H1 (cell line): Measurements from ENCODE around the gene NAT10. TPM values are rescaled to one million over a fixed set of nuclear protein-coding genes. Genes with fewer than 3 reads are reported as not detected.

ENCODE experiments used
- CTCF ChIA-PET: fragments of 300-600 bp; sonication (Branson Sonifier 250); formaldehyde crosslinking; loops from one replicate; lab custom pipeline; 2021; ENCODE audit not compliant: partially characterized antibody; lab: Charles Lee
- POLR2A ChIA-PET: fragments of 300-600 bp; sonication (Branson Sonifier 250); formaldehyde crosslinking; loops from one replicate; lab custom pipeline; 2021; ENCODE audit warnings: inconsistent platforms; ENCODE audit not compliant: partially characterized antibody; lab: Charles Lee
- DNase-seq, 2 experiments: peaks; one replicate each; pipeline versions ENCODE4 v3.0.0 to v3.0.0-alpha.2; 2010 to 2022; ENCODE audit warnings: low spot score in 2 of 2, low read depth in 1 of 2, mixed read lengths in 1 of 2
- FAIRE-seq: peaks from 2 replicates; lab custom pipeline; 2011; peaks lifted over from hg19 to GRCh38; lab: Jason Lieb, UNC
- H2AFZ ChIP-seq: 2 replicates; pipeline ENCODE4 v1.8.1; 2012; ENCODE audit warnings: low read length, inconsistent platforms
- H2AK5ac ChIP-seq: 2 replicates; pipeline ENCODE4 v1.6.1; 2013; ENCODE audit warnings: low read depth, low read length
- H2BK120ac ChIP-seq: replicated peaks from 2 replicates; pipeline ENCODE3; 2013; ENCODE audit warnings: low read depth, low read length, inconsistent platforms
- H2BK12ac ChIP-seq: 2 replicates; pipeline ENCODE4 v1.6.1; 2013; ENCODE audit warnings: low read depth, low read length
- H2BK15ac ChIP-seq: 2 replicates; pipeline ENCODE4 v1.6.1; 2013; ENCODE audit warnings: low read length
- H2BK20ac ChIP-seq: 2 replicates; pipeline ENCODE4 v1.6.1; 2013; ENCODE audit warnings: low read length
- H2BK5ac ChIP-seq: 2 replicates; pipeline ENCODE4 v1.6.1; 2013; ENCODE audit warnings: low read depth, low read length
- H3K14ac ChIP-seq: 2 replicates; pipeline ENCODE4 v1.6.1; 2013; ENCODE audit warnings: inconsistent platforms; ENCODE audit not compliant: insufficient read length
- H3K18ac ChIP-seq: 2 replicates; pipeline ENCODE4 v1.6.1; 2013; ENCODE audit warnings: low read length; ENCODE audit errors: extremely low read depth
- H3K23ac ChIP-seq: 2 replicates; pipeline ENCODE4 v1.6.1; 2013; ENCODE audit warnings: inconsistent platforms; ENCODE audit not compliant: insufficient read length
- H3K23me2 ChIP-seq: 2 replicates; pipeline ENCODE4 v1.6.1; 2013; ENCODE audit warnings: low read depth, low read length
- H3K27ac ChIP-seq: 2 replicates; pipeline ENCODE4 v1.6.1; 2011; ENCODE audit warnings: low read depth, low read length, inconsistent platforms
- H3K27me3 ChIP-seq, 4 experiments: replicated peaks in 1 of 4; 1 replicate in 1 of 4; 2 replicates in 3 of 4; pipeline versions ENCODE4 v1.6.1 to v1.8.1; 2011 to 2013; ENCODE audit warnings: low read length in 3 of 4, mild to moderate bottlenecking in 3 of 4, inconsistent platforms in 2 of 4, mixed read lengths in 2 of 4, moderate library complexity in 1 of 4; ENCODE audit not compliant: control insufficient read depth in 3 of 4, insufficient read depth in 3 of 4; ENCODE audit errors: extremely low read depth in 1 of 4
- H3K36me3 ChIP-seq, 4 experiments: 2 replicates each; pipeline versions ENCODE4 v1.6.1 to v1.8.1; 2011 to 2013; ENCODE audit warnings: mild to moderate bottlenecking in 4 of 4, low read length in 3 of 4, moderate library complexity in 2 of 4, control low read depth in 1 of 4, inconsistent platforms in 1 of 4; ENCODE audit not compliant: insufficient read depth in 4 of 4, control insufficient read depth in 2 of 4
- H3K4ac ChIP-seq: replicated peaks from 2 replicates; pipeline ENCODE3; 2013; ENCODE audit warnings: low read length, low read depth, mixed read lengths, inconsistent platforms; ENCODE audit not compliant: insufficient read length
- H3K4me1 ChIP-seq, 4 experiments: replicated peaks in 1 of 4; 1 replicate in 1 of 4; 2 replicates in 3 of 4; pipeline versions ENCODE4 v1.6.1 to v1.8.1; 2011 to 2013; ENCODE audit warnings: low read length in 3 of 4, inconsistent platforms in 2 of 4, mixed read lengths in 1 of 4; ENCODE audit not compliant: insufficient read depth in 4 of 4, control insufficient read depth in 3 of 4
- H3K4me2 ChIP-seq, 2 experiments: 2 replicates each; pipeline versions ENCODE4 v1.6.1 to v1.8.1; 2011 to 2013; ENCODE audit warnings: low read depth in 2 of 2, low read length in 2 of 2, control low read depth in 1 of 2, inconsistent platforms in 1 of 2, mild to moderate bottlenecking in 1 of 2; ENCODE audit not compliant: insufficient read depth in 1 of 2
- H3K4me3 ChIP-seq, 4 experiments: fragments of 200-600, 300-600 bp in 1 of 4; sonication (generic), shearing (Covaris generic), sonication (Bioruptor Twin) in 1 of 4; 2 replicates each; pipeline versions ENCODE4 v1.5.1 to v1.8.1; 2011 to 2016; ENCODE audit warnings: low read length in 4 of 4, low read depth in 3 of 4, control low read depth in 2 of 4, inconsistent platforms in 2 of 4, mild to moderate bottlenecking in 2 of 4, mixed read lengths in 1 of 4, moderate library complexity in 1 of 4; ENCODE audit not compliant: insufficient read depth in 2 of 4; ENCODE audit errors: extremely low read depth in 1 of 4
- H3K56ac ChIP-seq: replicated peaks from 2 replicates; pipeline ENCODE3; 2013; ENCODE audit warnings: low read depth, mild to moderate bottlenecking, mixed read lengths, low read length, inconsistent platforms; ENCODE audit not compliant: insufficient read length
- H3K79me1 ChIP-seq: 2 replicates; pipeline ENCODE4 v1.6.1; 2013; ENCODE audit warnings: low read depth, low read length, control low read depth
- H3K79me2 ChIP-seq, 2 experiments: 2 replicates each; pipeline versions ENCODE4 v1.6.1 to v1.8.1; 2012 to 2013; ENCODE audit warnings: low read length in 2 of 2, mild to moderate bottlenecking in 2 of 2, inconsistent platforms in 1 of 2; ENCODE audit not compliant: insufficient read depth in 2 of 2, control insufficient read depth in 1 of 2
- H3K9ac ChIP-seq, 4 experiments: replicated peaks in 1 of 4; 1 replicate in 1 of 4; 2 replicates in 3 of 4; pipeline versions ENCODE4 v1.6.1 to v1.8.1; 2011 to 2013; ENCODE audit warnings: low read depth in 3 of 4, low read length in 3 of 4, control low read depth in 2 of 4, mild to moderate bottlenecking in 2 of 4, moderate library complexity in 2 of 4, inconsistent platforms in 1 of 4; ENCODE audit errors: extremely low read depth in 1 of 4
- H3K9me3 ChIP-seq, 2 experiments: 2 replicates each; pipeline versions ENCODE4 v1.6.1 to v1.8.1; 2012 to 2013; ENCODE audit warnings: mild to moderate bottlenecking in 2 of 2, moderate library complexity in 2 of 2, control low read depth in 1 of 2, inconsistent platforms in 1 of 2, low read depth in 1 of 2, low read length in 1 of 2, mixed read lengths in 1 of 2; ENCODE audit not compliant: insufficient read depth in 2 of 2
- H4K20me1 ChIP-seq, 2 experiments: replicated peaks in 1 of 2; 2 replicates each; pipeline versions ENCODE3 to v1.8.1; 2011 to 2013; ENCODE audit warnings: inconsistent platforms in 2 of 2, low read length in 2 of 2, mild to moderate bottlenecking in 1 of 2; ENCODE audit not compliant: insufficient read depth in 2 of 2, control insufficient read depth in 1 of 2
- H4K5ac ChIP-seq: 2 replicates; pipeline ENCODE4 v1.6.1; 2013; ENCODE audit warnings: low read length, low read depth, mixed read lengths, inconsistent platforms; ENCODE audit not compliant: insufficient read length
- H4K8ac ChIP-seq: 2 replicates; pipeline ENCODE4 v1.8.0; 2013; ENCODE audit warnings: mild to moderate bottlenecking, moderate library complexity, low read length, inconsistent platforms; ENCODE audit not compliant: insufficient read depth; ENCODE audit errors: extremely low read depth
- H4K91ac ChIP-seq: replicated peaks from 2 replicates; pipeline ENCODE3; 2013; ENCODE audit warnings: low read length, mixed read lengths, inconsistent platforms; ENCODE audit not compliant: insufficient read length
- E2F6 ChIP-seq: IDR thresholded peaks from 2 replicates; pipeline ENCODE4 v1.6.1; 2012; ENCODE audit warnings: inconsistent platforms
- HDAC2 ChIP-seq, 2 experiments: fragments of 300-600 bp in 1 of 2; sonication (generic) in 1 of 2; IDR thresholded peaks; 2 replicates each; pipeline ENCODE4 v1.6.1; 2011 to 2012; ENCODE audit warnings: low read depth in 2 of 2, low read length in 2 of 2, mild to moderate bottlenecking in 2 of 2, moderate library complexity in 2 of 2, borderline replicate concordance in 1 of 2, inconsistent platforms in 1 of 2
- WGBS, 2 experiments: shearing (Covaris generic) in 1 of 2; methylation state at CpG; one replicate each; pipeline versions ENCODE4 v1.1.6 to v1.1.7; 2013 to 2015; ENCODE audit warnings: low lambda C conversion rate in 2 of 2, mixed read lengths in 2 of 2, inconsistent platforms in 1 of 2, low coverage in 1 of 2, missing lambda C conversion rate in 1 of 2; ENCODE audit not compliant: insufficient replicate concordance in 2 of 2, insufficient coverage in 1 of 2, insufficient read length in 1 of 2; ENCODE audit errors: extremely low coverage in 1 of 2, missing lambda C conversion rate in 1 of 2; 5-methylcytosine and 5-hydroxymethylcytosine counted together
- polyA plus RNA-seq, 7 experiments: library from polyadenylated mRNA; depleted of rRNA in 3 of 7; stranded (reverse) in 5 of 7; unstranded in 2 of 7; fragments of >200 nt in 5 of 7; fragments of 200-250 nt in 2 of 7; gene quantifications; 1 replicate in 5 of 7; 2 replicates in 1 of 7; 4 replicates in 1 of 7; pipeline versions ENCODE4 v1.2.1 to v1.2.3, GENCODE V29; 2011 to 2013; ENCODE audit warnings: missing spikeins in 2 of 7, mixed read lengths in 2 of 7
- total RNA-seq: library from RNA; stranded (reverse); fragmentation: NEBNext Ultra II Directional; extraction: Animal tissue kit (Norgen Biotek cat#: 25700); gene quantifications from 2 replicates; pipeline ENCODE4 v1.2.1, GENCODE V29; 2021

NAT10 gene
- total and polyA plus RNA-seq, 2 of the 8 experiments (the other 6 are each of a cell fraction or from before 2014, with no cell fraction given) = 66.3 to 89.6 TPM

GRCh38 chr11:34105957-34106504 lies 602 bp downstream of the NAT10 start:
- no peak overlapping the region for H2BK12ac ChIP-seq
- POLR2A ChIA-PET = interaction anchor here (0.7 to 6.1 kb wide), 21 partner anchors 8 to 354 kb away, joined by 3 to 81 read pairs (median 4); partner anchors contain the start of gene CAPRIN1

More at GRCh38 chr11:34105957-34106504, 602 bp downstream of the NAT10 start:
- peak overlapping the region; percentile 96; the same call in 1 of the 2 replicates for H4K8ac ChIP-seq
- H3K23ac ChIP-seq = no peak overlapping the region
- H2AFZ ChIP-seq = peak overlapping the region; percentile 43; the same call in 1 of the 2 replicates
- no peak overlapping the region for H3K14ac ChIP-seq
- peaks cover 0 to 2% (median 0%) of the 10 kb centered on the region in 4 experiments; a peak in 1 of 7 replicates for H3K4me1 ChIP-seq
- H4K5ac ChIP-seq = no peak overlapping the region
- CTCF ChIA-PET = interaction anchor here (1.0 to 1.1 kb wide), 2 partner anchors 298 to 386 kb away, joined by 3 to 4 read pairs; no protein-coding TSS in a partner anchor
- no peak overlapping the region for H3K18ac ChIP-seq
- H4K20me1 ChIP-seq = no peaks in the 10 kb centered on the region
- no peak overlapping the region for H2BK15ac ChIP-seq
- peak overlapping the region; percentile 95 for H3K27ac ChIP-seq
- peak overlapping the region; percentile 70 for H3K4ac ChIP-seq
- H3K79me1 ChIP-seq = 0 out of 2 replicates have a peak, but pooled peaks cover 2% of the 10 kb centered on the region
- WGBS, 2 experiments = 4% methylated on average over 17 of the region's 17 CpGs; no CpG with 5 or more reads in 1 of the 2 experiments
- H3K27me3 ChIP-seq = no peaks in the 10 kb centered on the region
- no peak overlapping the region for H4K91ac ChIP-seq
- no peak overlapping the region for H3K56ac ChIP-seq
- FAIRE-seq = no peak
- H3K9ac ChIP-seq = peak overlapping the region; percentile 76 to 97 (median 90)
- peak overlapping the region; percentile 71 to 95 (median 91) for H3K4me3 ChIP-seq
- TF ChIP-seq E2F6 = no peak
- TF ChIP-seq HDAC2 (IDR thresholded peaks at IDR 0.05; ENCODE audit: borderline replicate concordance in 1 of 2, low read depth in 2 of 2, low read length in 2 of 2) = peak in 1 of 2 experiments; percentile 42; a peak in 1 of 4 replicates
- TF ChIP-seq, all 59 proteins: peak for 1
- H3K23me2 ChIP-seq = peaks cover 9% of the 10 kb centered on the region
- H2BK5ac ChIP-seq = no peak overlapping the region
- H3K36me3 ChIP-seq = peaks cover 12 to 31% (median 26%) of the 10 kb centered on the region in 4 experiments
- peak overlapping the region; percentile 83 to 86 for H3K4me2 ChIP-seq
- no peak overlapping the region for H2BK20ac ChIP-seq
- no peak for DNase-seq
- H3K79me2 ChIP-seq = peaks cover 7 to 31% of the 10 kb centered on the region in 2 experiments
- H3K9me3 ChIP-seq = no peaks in the 10 kb centered on the region
- H2AK5ac ChIP-seq = no peak overlapping the region; the same call in 1 of the 2 replicates
- H2BK120ac ChIP-seq = no peak overlapping the region
